HEK293 (cell line): ENCODE measurements around the gene MYMK.

Experiments used
- GLI2 ChIP-seq: fragments of 450-650 bp; formaldehyde crosslinking; IDR thresholded peaks from 2 replicates; pipeline ENCODE4; 2017; ENCODE audit warnings: missing biosample characterization, missing genetic modification characterization, low read depth, borderline replicate concordance
- GLIS1 ChIP-seq: fragments of 450-650 bp; formaldehyde crosslinking; IDR thresholded peaks from 2 replicates; pipeline ENCODE4 v1.5.1; 2016; ENCODE audit warnings: missing biosample characterization, missing genetic modification characterization
- GLIS2 ChIP-seq: fragments of 450-650 bp; formaldehyde crosslinking; IDR thresholded peaks from 2 replicates; pipeline ENCODE4 v1.5.1; 2016; ENCODE audit warnings: missing biosample characterization, missing genetic modification characterization
- KLF10 ChIP-seq: fragments of 450-650 bp; IDR thresholded peaks from 2 replicates; pipeline ENCODE4 v1.5.1; 2018; ENCODE audit warnings: missing biosample characterization, mild to moderate bottlenecking, missing genetic modification characterization
- KLF17 ChIP-seq: fragments of 450-650 bp; formaldehyde crosslinking; IDR thresholded peaks from 2 replicates; pipeline ENCODE4 v1.5.1; 2016; ENCODE audit warnings: missing biosample characterization, missing genetic modification characterization
- KLF7 ChIP-seq: fragments of 450-650 bp; formaldehyde crosslinking; IDR thresholded peaks from 2 replicates; pipeline ENCODE4 v1.5.1; 2016; ENCODE audit warnings: missing biosample characterization, missing genetic modification characterization, borderline replicate concordance
- PRDM1 ChIP-seq: fragments of 450-650 bp; formaldehyde crosslinking; IDR thresholded peaks from 2 replicates; pipeline ENCODE4; 2016; ENCODE audit warnings: missing biosample characterization, missing genetic modification characterization
- SP7 ChIP-seq: fragments of 450-650 bp; formaldehyde crosslinking; IDR thresholded peaks from 2 replicates; pipeline ENCODE4 v1.5.1; 2016; ENCODE audit warnings: missing biosample characterization, missing genetic modification characterization
- ZBTB17 ChIP-seq: fragments of 450-650 bp; formaldehyde crosslinking; IDR thresholded peaks from 2 replicates; pipeline ENCODE4 v1.5.1; 2016; ENCODE audit warnings: missing biosample characterization, missing genetic modification characterization
- ZBTB6 ChIP-seq: fragments of 450-650 bp; formaldehyde crosslinking; IDR thresholded peaks from 2 replicates; pipeline ENCODE4 v1.5.1; 2017; ENCODE audit warnings: missing biosample characterization, missing genetic modification characterization
- ZFP69B ChIP-seq: fragments of 450-650 bp; formaldehyde crosslinking; IDR thresholded peaks from 2 replicates; pipeline ENCODE4 v1.5.1; 2016; ENCODE audit warnings: missing biosample characterization, missing genetic modification characterization
- ZNF132 ChIP-seq: fragments of 450-650 bp; formaldehyde crosslinking; IDR thresholded peaks from 2 replicates; pipeline ENCODE4 v1.5.1; 2017; ENCODE audit warnings: missing biosample characterization, missing genetic modification characterization, borderline replicate concordance
- ZNF133 ChIP-seq: fragments of 450-650 bp; formaldehyde crosslinking; IDR thresholded peaks from 2 replicates; pipeline ENCODE4 v1.5.1; 2016; ENCODE audit warnings: missing biosample characterization, missing genetic modification characterization
- ZNF16 ChIP-seq: fragments of 450-650 bp; formaldehyde crosslinking; IDR thresholded peaks from 2 replicates; pipeline ENCODE4 v1.5.1; 2016; ENCODE audit warnings: low read depth, missing biosample characterization, missing genetic modification characterization
- ZNF221 ChIP-seq: fragments of 450-650 bp; formaldehyde crosslinking; IDR thresholded peaks from 2 replicates; pipeline ENCODE4 v1.5.1; 2017; ENCODE audit warnings: missing biosample characterization, missing genetic modification characterization, borderline replicate concordance
- ZNF23 ChIP-seq: fragments of 450-650 bp; formaldehyde crosslinking; IDR thresholded peaks from 2 replicates; pipeline ENCODE4 v1.5.1; 2016; ENCODE audit warnings: missing biosample characterization, missing genetic modification characterization, borderline replicate concordance
- ZNF280C ChIP-seq: fragments of 450-650 bp; formaldehyde crosslinking; IDR thresholded peaks from 2 replicates; pipeline ENCODE4 v1.5.1; 2016; ENCODE audit warnings: missing biosample characterization, missing genetic modification characterization
- ZNF292 ChIP-seq: fragments of 450-650 bp; formaldehyde crosslinking; IDR thresholded peaks from 2 replicates; pipeline ENCODE4 v1.5.1; 2016; ENCODE audit warnings: low read depth, missing biosample characterization, missing genetic modification characterization, borderline replicate concordance
- ZNF335 ChIP-seq: fragments of 450-650 bp; formaldehyde crosslinking; conservative IDR thresholded peaks from 2 replicates; pipeline ENCODE4 v1.5.1; 2016; ENCODE audit warnings: missing biosample characterization, missing genetic modification characterization
- ZNF362 ChIP-seq: fragments of 450-650 bp; formaldehyde crosslinking; IDR thresholded peaks from 2 replicates; pipeline ENCODE4 v1.5.1; 2016; ENCODE audit warnings: missing biosample characterization, missing genetic modification characterization
- ZNF394 ChIP-seq: fragments of 450-650 bp; formaldehyde crosslinking; IDR thresholded peaks from 2 replicates; pipeline ENCODE4 v1.5.1; 2016; ENCODE audit warnings: missing biosample characterization, missing genetic modification characterization, mild to moderate bottlenecking, moderate library complexity, borderline replicate concordance
- ZNF404 ChIP-seq: fragments of 450-650 bp; formaldehyde crosslinking; IDR thresholded peaks from 2 replicates; pipeline ENCODE4 v1.5.1; 2017; ENCODE audit warnings: missing biosample characterization, missing genetic modification characterization
- ZNF514 ChIP-seq: fragments of 450-650 bp; formaldehyde crosslinking; IDR thresholded peaks from 2 replicates; pipeline ENCODE4 v1.5.1; 2016; ENCODE audit warnings: missing biosample characterization, missing genetic modification characterization
- ZNF580 ChIP-seq: fragments of 450-650 bp; formaldehyde crosslinking; IDR thresholded peaks from 2 replicates; pipeline ENCODE4 v1.5.1; 2016; ENCODE audit warnings: missing biosample characterization, missing genetic modification characterization
- ZNF600 ChIP-seq: fragments of 450-650 bp; formaldehyde crosslinking; IDR thresholded peaks from 2 replicates; pipeline ENCODE4 v1.5.1; 2016; ENCODE audit warnings: missing biosample characterization, missing genetic modification characterization
- ZNF624 ChIP-seq: fragments of 450-650 bp; formaldehyde crosslinking; IDR thresholded peaks from 2 replicates; pipeline ENCODE4 v1.5.1; 2017; ENCODE audit warnings: missing biosample characterization, missing genetic modification characterization
- ZNF785 ChIP-seq: fragments of 450-650 bp; formaldehyde crosslinking; IDR thresholded peaks from 2 replicates; pipeline ENCODE4 v1.5.1; 2016; ENCODE audit warnings: missing biosample characterization, missing genetic modification characterization
- ZSCAN23 ChIP-seq: fragments of 450-650 bp; formaldehyde crosslinking; IDR thresholded peaks from 2 replicates; pipeline ENCODE4 v1.5.1; 2016; ENCODE audit warnings: missing biosample characterization, missing genetic modification characterization
- TF ChIP-seq, protein P1 (sequence below): fragments of 450-650 bp; formaldehyde crosslinking; IDR thresholded peaks from 2 replicates; pipeline ENCODE4 v1.5.1; 2016; ENCODE audit warnings: missing biosample characterization, missing genetic modification characterization
- TF ChIP-seq, protein P2 (sequence below): fragments of 450-650 bp; formaldehyde crosslinking; IDR thresholded peaks from 2 replicates; pipeline ENCODE4 v1.5.1; 2017; ENCODE audit warnings: missing biosample characterization, missing genetic modification characterization
- TF ChIP-seq, protein P3 (sequence below): fragments of 450-650 bp; formaldehyde crosslinking; IDR thresholded peaks from 2 replicates; pipeline ENCODE4 v1.5.1; 2016; ENCODE audit warnings: missing biosample characterization, missing genetic modification characterization

Gene MYMK

GRCh38 chr9:133563291-133563796, 38.6 kb upstream of the MYMK start (continued):
- TF ChIP-seq ZSCAN23 (no peak), GLIS1 (tag by site-specific recombination) (peak; percentile 90), ZNF404 (tag by site-specific recombination) (no peak), ZBTB6 (tag by site-specific recombination) (no peak), ZNF292 (tag by site-specific recombination) (no peak), KLF7 (peak; percentile 53; the same call in 1 of the 2 replicates), KLF17 (tag by site-specific recombination) (no peak; the same call in 1 of the 2 replicates), ZNF624 (tag by site-specific recombination) (no peak), GLI2 (tag by site-specific recombination) (no peak), ZNF514 (tag by site-specific recombination) (no peak), ZNF335 (tag by site-specific recombination) (no peak), ZNF132 (tag by site-specific recombination) (no peak), ZNF580 (tag by site-specific recombination) (no peak), ZNF16 (tag by site-specific recombination) (no peak), ZNF23 (tag by site-specific recombination) (no peak), ZNF133 (tag by site-specific recombination) (no peak), ZNF394 (tag by site-specific recombination) (no peak), PRDM1 (tag by site-specific recombination) (no peak), GLIS2 (peak; percentile 62), SP7 (tag by site-specific recombination) (0 out of 2 replicates have a peak, but pooled peaks have one; percentile 19), ZFP69B (no peak), ZNF280C (no peak), ZNF221 (tag by site-specific recombination) (no peak), ZNF600 (tag by site-specific recombination) (0 out of 2 replicates have a peak, but pooled peaks have one; percentile 16), ZNF362 (tag by site-specific recombination) (no peak), ZBTB17 (tag by site-specific recombination) (peak; percentile 47; the same call in 1 of the 2 replicates), KLF10 (tag by site-specific recombination) (peak; percentile 79; the same call in 1 of the 2 replicates), ZNF785 (tag by site-specific recombination) (no peak)
- TF ChIP-seq, protein P1, sequence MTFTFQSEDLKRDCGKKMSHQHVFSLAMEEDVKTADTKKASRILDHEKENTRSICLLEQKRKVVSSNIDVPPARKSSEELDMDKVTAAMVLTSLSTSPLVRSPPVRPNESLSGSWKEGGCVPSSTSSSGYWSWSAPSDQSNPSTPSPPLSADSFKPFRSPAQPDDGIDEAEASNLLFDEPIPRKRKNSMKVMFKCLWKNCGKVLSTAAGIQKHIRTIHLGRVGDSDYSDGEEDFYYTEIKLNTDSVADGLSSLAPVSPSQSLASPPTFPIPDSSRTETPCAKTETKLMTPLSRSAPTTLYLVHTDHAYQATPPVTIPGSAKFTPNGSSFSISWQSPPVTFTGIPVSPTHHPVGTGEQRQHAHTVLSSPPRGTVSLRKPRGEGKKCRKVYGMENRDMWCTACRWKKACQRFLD, result no peak
- TF ChIP-seq, protein P2, sequence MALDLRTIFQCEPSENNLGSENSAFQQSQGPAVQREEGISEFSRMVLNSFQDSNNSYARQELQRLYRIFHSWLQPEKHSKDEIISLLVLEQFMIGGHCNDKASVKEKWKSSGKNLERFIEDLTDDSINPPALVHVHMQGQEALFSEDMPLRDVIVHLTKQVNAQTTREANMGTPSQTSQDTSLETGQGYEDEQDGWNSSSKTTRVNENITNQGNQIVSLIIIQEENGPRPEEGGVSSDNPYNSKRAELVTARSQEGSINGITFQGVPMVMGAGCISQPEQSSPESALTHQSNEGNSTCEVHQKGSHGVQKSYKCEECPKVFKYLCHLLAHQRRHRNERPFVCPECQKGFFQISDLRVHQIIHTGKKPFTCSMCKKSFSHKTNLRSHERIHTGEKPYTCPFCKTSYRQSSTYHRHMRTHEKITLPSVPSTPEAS (tag by site-specific recombination), result no peak
- TF ChIP-seq, protein P3, sequence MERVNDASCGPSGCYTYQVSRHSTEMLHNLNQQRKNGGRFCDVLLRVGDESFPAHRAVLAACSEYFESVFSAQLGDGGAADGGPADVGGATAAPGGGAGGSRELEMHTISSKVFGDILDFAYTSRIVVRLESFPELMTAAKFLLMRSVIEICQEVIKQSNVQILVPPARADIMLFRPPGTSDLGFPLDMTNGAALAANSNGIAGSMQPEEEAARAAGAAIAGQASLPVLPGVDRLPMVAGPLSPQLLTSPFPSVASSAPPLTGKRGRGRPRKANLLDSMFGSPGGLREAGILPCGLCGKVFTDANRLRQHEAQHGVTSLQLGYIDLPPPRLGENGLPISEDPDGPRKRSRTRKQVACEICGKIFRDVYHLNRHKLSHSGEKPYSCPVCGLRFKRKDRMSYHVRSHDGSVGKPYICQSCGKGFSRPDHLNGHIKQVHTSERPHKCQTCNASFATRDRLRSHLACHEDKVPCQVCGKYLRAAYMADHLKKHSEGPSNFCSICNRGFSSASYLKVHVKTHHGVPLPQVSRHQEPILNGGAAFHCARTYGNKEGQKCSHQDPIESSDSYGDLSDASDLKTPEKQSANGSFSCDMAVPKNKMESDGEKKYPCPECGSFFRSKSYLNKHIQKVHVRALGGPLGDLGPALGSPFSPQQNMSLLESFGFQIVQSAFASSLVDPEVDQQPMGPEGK (tag by site-specific recombination), result no peak
